GM19397 (cell line): ENCODE results near the gene CASK.

Experiments
- ATAC-seq: cut with Tn5 transposase; IDR thresholded peaks from one replicate; pipeline ENCODE4 v1.9.1; 2021; ENCODE audit warnings: mild to moderate bottlenecking, moderate library complexity; ENCODE audit not compliant: unreplicated experiment

The CASK gene

DNA sequence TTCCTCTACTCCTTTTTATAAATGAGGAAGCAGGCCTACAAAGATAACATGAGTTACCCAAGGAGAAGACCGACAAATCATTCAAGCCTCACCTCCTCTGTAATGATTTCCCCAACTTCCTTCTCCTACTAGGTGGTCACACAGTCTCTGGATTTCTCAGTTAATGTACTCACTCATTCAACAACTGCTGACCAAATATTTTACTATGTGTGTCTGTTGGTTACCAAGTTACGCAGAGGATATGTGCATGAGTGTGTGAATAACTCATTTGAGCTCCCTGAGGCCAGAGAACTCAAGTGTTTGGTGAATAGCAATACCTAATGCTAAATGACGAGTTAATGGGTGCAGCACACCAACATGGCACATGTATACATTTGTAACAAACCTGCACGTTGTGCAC lies 10.4 kb downstream of the CASK start:
- ATAC-seq = no peak

DNA sequence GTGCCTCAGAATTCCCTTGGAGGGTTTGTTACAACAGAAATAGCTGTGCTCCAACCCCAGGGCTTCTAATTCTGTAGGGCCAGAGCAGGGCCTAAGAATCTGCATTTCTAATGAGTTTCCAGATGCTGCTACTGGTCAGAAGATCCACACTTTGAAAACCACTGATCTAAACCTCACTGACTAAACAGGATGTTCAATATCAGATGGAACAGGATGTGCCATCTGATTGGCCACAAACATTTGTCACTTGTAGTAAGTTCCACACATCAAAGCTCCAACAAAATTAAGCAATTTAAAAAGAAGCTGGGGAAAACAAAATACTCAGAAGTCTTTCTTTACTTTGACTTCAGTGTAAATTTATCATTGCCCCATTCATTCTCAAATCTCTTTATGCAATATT lies 14.3 kb downstream of the CASK start:
- no peak for ATAC-seq

DNA sequence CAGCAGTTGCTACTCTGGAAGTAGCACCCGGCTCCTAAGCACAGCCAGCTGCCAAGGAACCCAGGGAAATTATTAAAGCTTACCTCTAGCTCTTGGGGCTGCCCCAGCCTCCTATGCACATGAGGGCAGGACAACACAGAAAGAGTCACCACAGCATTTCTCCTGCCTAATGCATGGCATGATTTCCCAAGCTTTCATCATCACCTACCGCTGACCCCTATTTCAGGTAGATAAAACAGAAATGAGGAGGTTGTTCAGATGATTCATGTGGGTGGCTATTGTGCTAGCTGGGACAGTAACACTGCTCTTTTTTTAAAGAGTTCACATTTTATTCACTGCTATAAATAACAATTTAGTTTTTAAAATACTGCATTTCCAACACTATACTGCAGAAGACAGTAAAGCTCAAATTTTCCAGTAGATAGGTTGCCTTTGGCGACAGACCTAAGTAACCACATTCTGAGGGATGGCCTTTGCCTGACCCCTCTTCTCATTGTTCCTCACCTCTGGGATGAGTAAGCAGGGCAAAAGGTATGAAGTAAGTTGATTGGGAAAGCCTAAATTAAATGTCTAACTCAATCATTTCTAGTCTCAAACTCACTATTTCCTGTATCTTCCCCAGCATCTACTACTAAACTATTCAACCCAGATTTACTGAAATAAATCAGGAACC lies 16.7 kb downstream of the CASK start:
- no peak for ATAC-seq

DNA sequence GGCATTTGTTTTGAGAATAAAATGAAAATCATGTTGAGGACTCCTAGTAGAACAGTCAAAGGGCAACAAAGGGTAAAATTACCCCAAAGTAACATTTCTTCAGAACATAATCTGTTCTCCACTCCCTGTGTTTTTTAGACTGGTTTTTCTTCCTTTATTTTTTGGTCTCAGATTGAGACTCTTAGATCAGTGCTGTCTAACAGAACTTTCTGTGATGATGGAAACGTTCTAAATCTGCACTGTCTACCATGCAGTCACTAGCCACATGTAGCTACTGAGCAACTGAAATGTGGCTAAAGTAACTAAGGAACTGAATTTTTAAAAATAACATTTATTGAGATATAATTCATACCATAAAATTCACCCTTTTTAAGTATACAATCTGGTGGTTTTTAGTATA lies 19.8 kb downstream of the CASK start:
- ATAC-seq = no peak

DNA sequence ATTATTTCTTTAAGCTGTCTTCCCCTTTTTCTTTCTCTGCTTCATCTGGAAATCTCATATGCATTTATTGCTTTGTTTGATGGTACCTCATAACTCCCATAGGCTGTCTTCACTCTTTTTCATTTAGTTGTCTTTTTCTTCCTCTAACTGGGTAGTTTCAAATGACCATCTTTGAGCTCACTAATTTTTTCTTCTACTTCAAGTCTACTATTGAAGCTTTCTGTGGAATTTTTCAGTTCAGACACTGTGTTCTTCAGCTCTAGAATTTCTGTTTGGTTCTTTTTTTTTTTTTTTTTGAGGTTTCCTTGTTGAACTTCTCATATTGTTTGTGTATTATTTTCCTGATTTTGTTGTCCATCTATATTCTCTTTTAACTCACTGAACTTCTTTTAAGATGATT lies 23.0 kb downstream of the CASK start:
- no peak for ATAC-seq

DNA sequence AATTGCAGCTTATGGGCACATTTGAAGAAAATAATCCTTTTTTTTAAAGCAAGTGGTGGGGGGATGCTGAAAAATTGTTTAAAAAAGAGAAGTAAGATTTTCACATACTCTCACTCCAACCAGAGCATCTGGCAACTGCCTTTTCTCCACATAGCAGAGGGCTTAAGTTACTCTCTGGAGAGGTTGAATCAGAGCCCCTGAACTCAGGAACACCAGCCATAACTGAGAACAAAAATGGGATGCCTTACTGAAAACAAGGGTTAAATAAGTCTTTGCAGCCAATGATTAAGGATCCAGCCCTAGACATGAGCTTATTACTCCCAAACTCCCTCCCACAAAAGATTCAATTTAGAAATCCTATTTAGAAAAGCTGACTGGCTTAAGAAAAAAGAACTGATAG lies 27.5 kb downstream of the CASK start:
- ATAC-seq = no peak

DNA sequence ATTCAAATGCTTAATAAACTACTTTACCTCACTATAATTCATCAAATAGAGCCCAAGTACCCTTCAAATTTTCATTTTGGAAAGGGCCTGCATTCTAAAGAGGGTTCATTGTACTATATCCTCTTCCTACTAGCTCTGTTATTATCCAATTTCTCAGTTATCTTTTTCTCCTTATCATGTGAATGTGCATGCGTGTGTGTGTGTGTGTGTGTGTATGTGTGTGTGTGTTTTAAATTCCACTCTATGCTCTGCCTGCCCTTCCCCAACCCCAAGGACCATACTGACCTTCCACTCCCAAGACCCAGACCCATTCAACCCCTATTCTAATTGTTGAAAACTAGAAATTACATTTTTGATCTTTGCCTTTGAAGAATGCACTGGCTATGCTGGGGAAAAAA lies 33.3 kb downstream of the CASK start:
- ATAC-seq = no peak

DNA sequence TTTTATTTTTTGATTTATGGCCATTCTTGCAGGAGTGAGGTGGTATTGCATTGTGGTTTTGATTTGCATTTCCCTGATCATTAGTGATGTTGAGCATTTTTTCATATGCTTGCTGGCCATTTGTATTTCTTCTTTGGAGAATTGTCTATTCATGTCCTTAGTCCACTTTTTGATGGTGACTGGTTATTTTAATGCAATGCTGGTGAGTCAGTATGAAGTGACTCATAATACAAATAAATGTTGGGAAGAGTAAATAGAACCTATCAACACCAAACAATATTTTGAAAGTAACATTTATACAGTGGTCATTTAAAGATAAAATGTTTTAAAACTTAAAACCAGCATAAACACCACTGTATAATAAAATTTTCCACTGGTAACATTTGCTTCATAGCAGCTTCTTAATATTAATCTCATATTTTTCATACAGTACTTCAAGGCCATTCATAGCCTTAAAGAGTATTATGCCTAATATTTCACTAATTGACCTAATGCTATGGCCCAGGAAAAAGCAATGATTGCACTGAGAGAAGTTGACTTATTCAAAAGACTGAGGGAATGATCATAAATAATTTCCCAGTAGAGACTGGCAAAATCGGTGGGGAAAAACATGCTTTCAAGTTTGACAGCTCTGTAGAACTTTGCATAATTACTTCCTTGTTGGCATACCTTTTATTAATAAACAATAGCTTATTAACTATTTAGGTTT lies 33.9 kb downstream of the CASK start:
- ATAC-seq = no peak

DNA sequence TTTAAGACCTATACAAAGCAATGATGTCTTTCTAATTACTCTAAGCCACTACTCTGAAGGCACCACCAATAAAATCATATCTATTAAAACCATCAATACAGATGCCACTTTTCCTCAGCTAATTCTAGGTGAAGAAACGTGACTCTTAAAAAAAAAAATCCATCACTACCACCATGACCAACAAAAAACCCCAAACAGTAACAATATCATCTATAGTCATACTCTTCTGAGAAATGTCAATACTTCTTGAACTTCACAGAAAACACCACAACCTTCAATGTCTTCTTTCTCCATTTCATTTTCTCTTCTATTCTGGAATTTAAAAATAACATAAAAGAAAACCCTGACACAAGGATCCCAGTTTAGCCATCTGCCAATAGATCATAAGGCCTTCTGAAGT lies 35.7 kb downstream of the CASK start:
- no peak for ATAC-seq

DNA sequence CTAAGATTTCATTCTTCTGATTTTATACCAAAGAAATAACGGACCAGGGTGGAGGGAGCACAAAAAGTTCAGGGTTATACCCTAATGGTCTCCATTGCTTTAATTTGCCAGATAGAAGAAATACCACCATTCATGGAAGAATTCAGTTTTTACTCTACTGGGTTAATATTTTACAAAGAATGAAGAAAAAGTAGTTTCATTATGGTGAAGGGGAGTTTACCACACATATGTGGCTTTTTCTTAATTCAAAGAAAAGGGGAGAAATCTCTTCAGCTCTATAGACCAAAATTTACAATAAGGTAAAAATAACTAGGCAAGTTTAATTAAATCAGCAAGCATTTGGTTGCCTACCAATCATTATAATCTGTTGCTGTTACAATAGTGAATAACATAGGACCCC lies 37.6 kb downstream of the CASK start:
- no peak for ATAC-seq

DNA sequence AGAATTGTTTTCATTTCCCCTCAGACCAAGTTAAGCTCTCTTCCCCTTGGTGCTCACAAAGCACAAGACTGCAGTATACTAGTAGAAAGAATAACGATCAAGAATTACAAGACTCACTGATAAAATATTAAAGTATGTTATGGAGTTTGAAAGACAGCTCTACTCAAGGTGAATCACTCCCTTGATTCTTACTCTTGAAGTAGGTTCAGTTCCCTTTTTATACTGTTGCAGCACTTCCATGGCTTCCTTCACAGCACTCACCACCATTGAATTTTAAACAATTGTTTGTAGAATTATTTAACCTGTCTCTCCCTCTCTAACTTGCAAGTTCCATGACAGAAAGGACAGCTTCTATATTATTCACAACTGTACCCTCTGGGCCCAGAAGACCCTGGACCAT lies 42.2 kb downstream of the CASK start:
- no peak for ATAC-seq

DNA sequence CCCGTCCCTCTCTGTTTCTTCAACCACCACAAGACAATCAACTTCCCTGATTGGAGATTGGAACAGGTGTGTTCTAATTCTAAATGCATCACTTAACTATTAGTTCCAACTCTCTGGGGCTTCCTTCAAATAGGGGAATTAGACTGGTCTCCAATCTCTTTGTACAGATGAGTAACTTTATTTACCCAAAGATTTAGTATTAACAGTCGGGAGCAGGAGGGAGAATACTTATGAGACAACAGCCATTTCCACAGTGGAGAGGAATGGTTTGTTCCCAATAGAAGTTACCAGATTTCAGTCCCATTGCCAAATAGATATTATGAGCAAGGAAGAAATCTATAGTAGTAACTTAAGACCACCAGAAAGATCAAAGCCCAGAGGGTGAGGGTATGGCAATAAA lies 46.2 kb downstream of the CASK start:
- no peak for ATAC-seq

DNA sequence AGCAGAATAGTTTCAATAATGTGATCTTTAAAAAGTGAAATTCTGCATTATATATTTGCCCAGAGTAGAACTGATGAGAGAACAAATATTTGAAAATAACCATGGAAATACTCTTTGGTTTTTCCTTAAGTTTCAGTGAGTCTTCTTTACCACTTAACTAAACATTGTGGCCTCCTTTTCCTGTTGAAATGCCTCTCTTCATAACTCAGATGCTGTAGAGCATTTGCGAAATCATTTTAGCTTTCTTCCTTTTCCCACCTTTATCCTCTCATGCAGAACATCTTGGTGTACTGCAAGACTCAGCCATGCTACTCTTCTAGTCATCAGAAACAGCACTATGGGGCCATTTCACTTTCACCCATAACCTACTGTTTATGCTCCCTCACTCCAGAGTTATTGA lies 48.2 kb downstream of the CASK start:
- ATAC-seq = no peak

DNA sequence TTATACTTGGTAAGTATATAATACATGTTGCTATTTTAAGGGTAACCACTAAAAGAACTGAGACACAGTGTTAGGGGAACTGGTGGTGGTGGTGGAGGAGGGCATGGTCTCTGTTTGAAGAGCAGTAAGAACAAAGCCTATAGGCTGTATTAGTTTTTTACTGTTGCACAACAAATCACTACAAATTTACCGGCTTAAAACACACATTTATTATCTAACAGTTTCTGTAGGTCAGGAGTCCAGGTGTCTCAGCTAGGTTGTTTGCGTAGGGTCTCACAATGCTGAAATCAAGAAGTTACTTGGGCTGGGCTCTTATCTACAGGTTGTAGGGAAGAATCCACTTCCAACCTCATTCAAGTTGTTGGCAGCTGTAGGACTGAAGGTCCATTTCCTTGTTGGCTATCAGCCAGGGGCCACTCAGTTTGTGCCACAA lies 52.6 kb downstream of the CASK start:
- ATAC-seq = no peak

DNA sequence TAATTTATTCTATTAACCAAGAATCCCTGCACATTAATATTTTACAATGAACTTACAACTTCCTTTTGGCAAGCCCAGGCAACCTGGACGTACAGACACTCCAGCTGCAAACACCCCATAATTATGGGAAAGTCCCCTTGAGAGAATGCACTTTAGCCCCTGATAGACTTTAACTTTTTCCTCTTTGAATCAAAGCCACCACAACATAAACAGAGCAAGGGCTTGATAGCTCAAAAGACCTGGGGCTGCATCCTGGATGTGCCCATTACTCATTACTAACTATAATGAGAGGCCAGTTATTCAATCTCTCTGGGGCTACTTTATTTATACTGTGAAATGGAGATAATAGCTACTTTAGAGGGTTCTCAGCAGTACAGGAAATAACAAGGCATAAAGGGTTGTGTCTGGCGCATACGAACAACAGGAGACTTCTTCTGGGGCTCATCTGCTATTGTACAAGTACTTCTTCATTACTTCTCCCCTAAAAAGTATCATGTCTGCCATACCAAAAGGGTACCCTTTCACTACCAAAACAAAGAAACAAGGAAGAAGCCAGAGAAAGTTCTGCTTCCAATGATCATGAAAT lies 54.9 kb downstream of the CASK start:
- no peak for ATAC-seq

DNA sequence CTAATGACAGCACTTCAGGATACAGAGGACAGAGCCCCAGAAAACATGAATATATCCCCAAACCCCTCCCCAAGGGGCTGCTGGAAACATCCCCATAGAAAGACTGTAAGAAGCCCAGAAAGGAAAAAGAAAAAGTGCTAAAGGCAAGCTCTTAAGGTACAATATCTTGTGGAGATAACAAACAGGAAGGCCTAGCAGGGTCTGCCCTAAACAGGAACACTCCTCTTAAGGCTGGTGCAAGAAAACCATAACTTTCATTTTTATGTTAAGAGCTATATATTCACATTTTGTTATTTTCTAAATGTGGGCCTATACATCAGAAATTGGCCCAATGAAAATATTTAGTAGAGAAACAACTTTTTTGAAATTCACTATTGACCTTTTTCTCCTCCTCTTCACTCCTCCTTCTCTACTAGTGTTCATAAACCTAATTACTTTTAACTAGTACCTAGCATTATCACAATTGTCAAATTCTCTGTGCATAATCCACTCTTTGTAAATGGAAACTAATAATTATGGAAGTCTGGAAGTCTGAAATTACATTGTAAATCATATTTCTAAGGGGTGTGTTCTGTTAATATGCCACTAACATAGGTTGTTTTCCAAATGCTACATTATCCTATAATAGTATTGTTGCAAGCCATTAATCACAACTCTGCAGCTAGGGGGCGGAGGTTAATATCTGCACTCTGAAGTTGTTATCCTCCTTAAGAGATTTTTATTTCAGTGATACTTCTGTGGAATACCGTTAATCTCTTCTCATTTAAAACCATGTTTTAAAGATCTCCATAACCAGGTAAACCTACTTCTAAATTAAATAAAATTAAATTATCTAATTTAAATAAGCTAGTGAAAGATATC lies 59.8 kb downstream of the CASK start:
- no peak for ATAC-seq

DNA sequence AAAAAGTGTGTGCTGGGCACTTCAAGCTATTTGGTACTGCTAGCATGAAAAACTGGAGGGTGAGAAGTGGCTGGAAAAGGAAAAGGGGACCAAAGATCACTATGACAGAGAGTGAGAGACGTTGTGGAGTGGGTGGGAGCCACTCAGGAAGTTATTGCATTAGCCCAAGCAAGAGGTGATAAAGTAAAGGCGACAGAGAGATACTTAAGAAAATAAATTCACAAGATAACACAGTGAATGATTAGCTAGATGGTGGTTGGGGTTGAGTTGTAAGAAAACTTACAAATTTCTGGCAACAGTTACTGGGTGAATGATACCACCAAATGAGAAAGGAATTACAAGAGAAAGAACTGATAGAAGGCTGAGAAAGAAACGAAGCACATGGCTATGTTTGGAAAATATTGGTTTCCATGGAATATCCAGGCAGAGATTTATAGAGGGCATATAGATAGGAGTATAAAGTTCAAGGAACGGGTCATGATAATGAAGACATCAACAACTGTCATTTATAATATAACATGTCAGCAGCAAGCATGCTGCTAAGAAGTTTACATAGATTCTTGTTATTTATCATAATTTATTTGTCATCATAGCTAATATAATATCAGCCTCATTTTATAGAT lies 60.7 kb downstream of the CASK start:
- no peak for ATAC-seq

DNA sequence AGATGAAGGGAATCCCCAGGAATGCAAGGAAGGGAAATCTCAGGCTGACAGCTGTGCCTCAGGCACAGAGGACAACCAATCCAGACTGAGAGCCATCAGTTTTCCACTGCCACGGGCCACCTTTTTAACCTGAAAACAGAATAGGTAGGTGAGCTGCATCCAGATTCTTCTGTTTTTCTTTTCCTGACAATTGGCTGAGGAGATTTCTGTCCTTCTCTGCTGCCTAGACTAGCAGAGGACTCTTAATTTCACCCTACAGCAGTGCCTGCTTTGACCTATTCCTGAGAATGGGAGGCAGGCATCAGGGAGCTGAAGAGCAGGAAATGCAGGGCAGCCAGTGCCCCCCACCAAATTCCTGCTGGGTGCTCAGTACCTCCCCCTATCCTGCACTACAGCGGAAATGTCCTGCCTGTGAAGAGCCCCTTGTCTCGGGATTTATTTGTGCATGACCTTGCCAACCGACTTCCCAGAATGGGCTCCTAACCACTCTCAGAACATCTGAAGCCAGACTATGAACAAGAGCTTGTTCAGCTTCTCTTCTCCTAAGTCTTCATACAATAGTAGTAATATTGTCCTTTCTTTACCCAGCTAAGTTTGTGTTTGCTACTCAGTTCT lies 65.1 kb downstream of the CASK start:
- ATAC-seq = no peak

DNA sequence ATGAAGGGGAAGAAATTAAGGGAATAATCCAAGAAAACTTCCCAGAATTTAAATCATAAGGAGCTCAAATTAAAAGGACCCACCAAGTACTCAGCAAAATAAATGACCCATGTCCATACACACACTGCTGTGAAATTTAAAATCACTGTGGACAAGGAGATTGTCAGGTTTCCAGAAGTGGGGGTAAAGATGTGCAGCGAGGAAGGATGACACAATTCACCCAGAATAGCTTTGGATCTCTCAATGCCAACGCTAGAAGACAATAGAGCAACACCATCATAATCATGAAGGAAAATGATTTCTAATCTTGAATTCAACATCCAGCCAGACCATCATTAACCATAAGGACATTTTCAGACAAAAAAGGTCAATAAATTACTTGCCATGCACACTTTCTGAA lies 65.7 kb downstream of the CASK start:
- no peak for ATAC-seq

DNA sequence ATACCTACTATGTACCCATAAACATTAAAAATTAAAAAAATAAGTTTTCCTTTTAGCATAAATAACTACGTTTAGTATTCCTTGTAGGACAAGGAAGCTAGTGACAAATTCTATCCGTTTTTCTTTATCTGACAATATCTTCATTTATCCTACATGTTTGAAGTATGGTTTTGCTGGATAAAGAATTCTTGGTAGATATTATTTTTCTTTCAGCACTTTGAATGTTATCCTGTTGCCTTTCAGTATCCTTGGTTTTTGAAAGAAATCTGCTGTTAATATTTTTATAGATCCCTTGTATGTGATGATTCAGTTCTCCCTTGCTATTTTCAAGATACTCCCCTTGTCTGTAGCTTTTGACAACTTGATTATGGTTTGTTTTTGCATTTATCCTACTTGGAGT lies 76.6 kb downstream of the CASK start:
- no peak for ATAC-seq
